Transverse colon (tissue), 4 donors: ENCODE data around the gene IL22RA2.

Experiments used
- CTCF ChIP-seq, 5 experiments: fragments of 200-600 bp in 3 of 5; fragments of 450-650 bp in 2 of 5; sonication (generic) in 3 of 5; IDR thresholded peaks; 1 replicate in 2 of 5; 2 replicates in 3 of 5; pipeline ENCODE4 v1.5.1; 2016 to 2017; ENCODE audit warnings: antibody characterized with exemption in 5 of 5, inconsistent platforms in 3 of 5, mild to moderate bottlenecking in 2 of 5, moderate library complexity in 1 of 5
- EP300 ChIP-seq: sonication (generic); formaldehyde crosslinking; IDR thresholded peaks from one replicate; pipeline ENCODE4 v1.6.1; 2017; ENCODE audit warnings: antibody characterized with exemption, low read depth
- POLR2AphosphoS5 ChIP-seq, 3 donors: sonication (generic); formaldehyde crosslinking; IDR thresholded peaks; one replicate each; pipeline ENCODE4 v1.6.1; 2016; ENCODE audit warnings: antibody characterized with exemption in 3 of 3

GRCh38 chr6:137105375-137105774 is 68.1 kb downstream of the IL22RA2 start:
- no peak for TF ChIP-seq CTCF (IDR thresholded peaks at IDR 0.05)
- no peak for TF ChIP-seq EP300
- TF ChIP-seq POLR2AphosphoS5 (IDR thresholded peaks at IDR 0.05): no peak
